ENCODE data around the gene THADA.
"Not testable (repeated sequence)": the region's sequence is repeated elsewhere in the genome, so short reads cannot be mapped to it uniquely, and the experiment has no call there.

Gene THADA

DNA sequence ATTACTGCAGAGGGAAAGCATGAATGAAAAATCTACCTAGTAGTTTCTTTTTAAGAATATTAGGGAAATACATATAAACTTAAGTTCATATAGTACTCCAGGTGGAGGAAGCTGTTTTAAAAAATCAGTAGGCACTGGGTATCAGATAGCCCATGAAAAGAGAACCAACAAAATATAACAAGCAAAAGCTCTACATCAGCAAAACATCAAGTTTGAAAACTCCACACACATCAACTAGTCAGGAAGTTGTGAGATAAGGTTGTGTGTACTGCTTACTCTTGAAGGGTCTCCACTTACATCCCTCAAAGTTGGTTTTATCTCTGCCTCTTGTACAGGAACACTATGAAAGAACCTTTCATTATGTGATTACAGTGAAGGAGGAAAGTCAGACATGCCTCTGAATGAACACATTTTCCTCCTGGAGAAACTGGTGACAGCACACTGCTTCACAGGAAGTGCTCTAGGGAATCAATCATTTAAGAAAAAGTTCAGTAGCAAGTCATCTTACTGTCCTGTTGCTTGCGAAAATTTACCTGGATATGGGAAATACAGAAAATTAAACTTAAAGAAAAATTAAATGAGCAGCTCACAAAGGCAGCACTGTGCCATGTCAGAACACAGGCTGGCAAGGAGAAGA is 57.7 kb downstream of the THADA start:
- no peak for DNase-seq (ENCODE audit: low spot score)

DNA sequence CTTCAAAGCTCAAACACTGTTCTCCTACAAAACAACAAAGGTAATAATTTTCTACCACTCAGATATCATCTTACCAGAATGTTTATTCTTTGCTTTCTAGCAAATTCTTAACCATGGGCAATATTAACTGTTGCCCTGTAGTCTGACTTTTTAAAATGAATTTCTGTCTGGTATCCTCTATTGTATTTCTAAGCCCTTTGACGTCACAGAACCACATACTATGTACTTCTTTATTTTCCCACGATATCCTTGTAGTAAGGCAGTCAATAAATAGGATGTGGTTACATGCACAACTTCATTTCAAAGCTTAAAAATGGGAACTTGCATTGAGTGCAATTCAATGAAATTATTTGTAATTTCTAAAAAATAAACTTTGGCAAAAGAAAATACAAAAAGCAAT is 58.7 kb downstream of the THADA start:
- no peak for DNase-seq (ENCODE audit: low spot score)

DNA sequence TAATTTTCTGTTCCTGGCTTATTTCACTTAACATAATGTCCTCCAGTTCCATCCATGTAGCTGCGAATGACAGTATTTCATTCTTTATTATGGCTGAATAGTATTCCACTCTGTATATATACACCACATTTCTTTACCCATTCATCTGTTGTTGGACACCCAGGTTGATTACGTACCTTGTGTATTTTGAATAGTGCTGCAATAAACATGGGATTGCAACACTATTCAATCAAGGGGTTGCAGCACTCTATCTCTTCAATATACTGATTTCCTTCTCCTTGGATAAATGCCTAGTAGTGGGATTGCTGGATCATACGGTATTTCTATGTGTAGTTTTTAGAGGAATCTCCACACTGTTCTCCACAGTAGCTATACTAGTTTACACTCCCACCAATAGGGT is 61.3 kb downstream of the THADA start:
- no peak for DNase-seq (ENCODE audit: low spot score)

DNA sequence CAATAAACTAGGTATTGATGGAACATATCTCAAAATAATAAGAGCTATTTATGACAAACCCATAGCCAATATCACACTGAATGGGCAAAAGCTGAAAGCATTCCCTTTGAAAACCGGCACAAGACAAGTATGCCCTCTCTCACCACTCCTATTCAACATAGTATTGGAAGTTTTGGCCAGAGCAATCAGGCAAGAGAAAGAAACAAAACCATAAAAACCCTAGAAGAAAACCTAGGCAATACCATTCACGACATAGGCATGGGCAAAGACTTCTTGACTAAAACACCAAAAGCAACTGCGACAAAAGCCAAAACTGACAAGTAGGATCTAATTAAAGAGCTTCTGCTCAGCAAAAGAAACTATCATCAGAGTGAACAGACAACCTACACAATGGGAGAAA is 63.3 kb downstream of the THADA start:
- not testable (repeated sequence) for DNase-seq (ENCODE audit: low spot score)

DNA sequence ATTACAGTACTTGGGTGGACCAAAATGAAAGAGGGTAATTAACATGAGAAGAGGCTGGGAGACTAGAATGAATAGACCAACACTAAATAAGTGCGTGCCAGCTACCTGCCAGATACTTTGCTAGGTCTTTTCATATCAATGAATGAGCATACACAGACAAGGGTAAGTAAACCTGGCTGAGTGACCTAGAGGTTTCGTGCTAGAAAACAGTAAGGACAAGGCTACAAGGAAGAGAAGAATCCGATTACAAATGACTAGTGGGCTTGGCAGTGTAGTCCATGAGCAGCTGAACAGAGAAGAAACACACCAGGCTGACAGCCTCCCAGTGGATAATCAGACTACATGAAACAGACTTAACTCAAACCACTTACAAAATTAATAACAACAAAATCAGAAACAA is 64.6 kb downstream of the THADA start:
- DNase-seq (ENCODE audit: low spot score): no peak

DNA sequence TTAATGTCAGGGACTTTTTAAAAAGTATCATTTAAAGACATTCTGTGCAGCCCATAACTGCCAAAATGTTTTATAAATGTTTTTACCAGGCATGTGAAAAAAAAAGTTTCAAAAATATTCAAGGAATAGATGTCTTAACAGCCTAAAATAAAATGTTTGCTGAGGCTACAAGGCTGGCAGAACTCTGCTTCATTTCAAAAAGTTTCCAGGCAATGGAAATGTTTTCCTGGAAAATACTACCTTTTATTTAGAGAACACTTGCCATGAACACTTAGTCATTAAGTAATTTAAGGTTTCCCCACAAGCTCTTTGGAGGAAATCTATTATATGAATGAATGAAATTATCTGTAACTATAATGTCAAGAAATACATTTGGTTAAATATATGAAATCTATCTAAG is 68.8 kb downstream of the THADA start:
- DNase-seq (ENCODE audit: low spot score): no peak

DNA sequence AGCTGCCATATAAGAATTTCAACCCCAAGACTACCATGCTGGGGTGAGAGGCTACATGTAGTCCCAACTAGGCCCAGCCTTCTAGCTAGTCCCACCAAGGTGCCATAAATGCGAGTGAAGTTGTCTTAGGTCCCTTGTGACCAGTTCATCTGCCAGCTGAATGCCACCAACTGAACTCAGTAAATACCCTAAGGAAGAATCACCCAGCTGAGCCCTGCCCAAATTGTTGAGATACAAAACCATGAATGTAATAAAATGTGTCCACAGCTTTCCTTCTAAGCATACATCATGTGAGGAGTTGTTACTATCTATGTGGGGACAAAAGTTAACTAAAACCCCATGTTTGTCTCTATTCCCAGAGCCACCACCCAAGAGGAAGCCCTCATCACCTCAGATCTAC is 70.3 kb downstream of the THADA start:
- DNase-seq (ENCODE audit: low spot score): no peak

DNA sequence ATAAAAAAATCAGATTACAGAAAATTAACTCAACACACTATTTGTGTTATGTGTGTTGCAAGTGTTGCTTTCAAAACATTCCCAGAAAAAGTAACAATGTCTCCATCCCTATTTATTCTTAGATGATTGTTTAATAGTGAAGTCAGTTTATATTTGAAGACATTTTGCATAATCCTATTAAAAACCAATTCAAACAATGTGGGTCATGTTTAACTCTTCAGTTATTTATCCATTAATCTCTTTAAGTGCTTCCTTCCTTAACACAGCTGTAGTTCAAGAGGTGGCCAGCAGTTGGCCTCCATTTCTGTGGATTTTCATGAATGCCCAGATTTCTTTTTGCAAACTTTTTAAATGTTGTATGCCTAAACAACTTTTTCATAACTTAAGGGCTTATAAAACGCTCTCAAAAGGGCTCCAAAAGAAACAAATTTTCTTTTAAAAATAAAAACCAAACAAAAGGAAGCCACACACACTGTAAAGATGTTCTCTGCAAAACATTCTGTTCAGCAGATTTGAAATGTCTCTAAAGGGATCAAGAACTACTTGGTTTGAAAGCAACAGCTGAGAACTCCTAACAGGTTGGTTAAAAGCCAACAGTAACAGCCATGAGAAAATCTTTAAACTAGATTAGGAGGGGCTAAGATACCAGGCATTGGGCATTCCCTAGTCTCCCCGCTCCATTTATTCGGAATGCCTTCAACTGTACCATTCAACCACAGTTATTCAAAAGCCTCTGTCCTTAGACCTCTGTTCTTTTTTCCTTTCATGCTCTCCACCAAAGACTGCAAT is 71.5 kb downstream of the THADA start:
- peak; percentile 19 for DNase-seq (ENCODE audit: low spot score)

DNA sequence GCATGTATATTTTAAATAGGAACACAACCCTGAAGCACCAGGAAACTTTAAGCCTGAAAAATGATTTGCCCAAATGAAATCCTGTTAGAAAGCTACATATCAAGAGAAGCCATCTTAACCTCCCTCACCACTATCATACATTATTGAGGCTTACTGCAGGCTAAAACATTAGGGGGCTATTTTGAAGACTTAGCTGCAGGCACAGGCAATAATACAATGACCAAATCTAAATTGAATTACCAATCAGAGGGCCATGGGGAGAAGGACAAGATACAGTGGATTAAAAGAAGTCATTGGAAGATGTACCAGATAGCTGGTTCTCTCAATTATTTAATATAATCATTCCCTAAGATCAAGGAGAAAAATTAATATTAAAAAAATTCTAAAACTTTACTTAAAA is 73.7 kb downstream of the THADA start:
- no peak for DNase-seq (ENCODE audit: low spot score)

DNA sequence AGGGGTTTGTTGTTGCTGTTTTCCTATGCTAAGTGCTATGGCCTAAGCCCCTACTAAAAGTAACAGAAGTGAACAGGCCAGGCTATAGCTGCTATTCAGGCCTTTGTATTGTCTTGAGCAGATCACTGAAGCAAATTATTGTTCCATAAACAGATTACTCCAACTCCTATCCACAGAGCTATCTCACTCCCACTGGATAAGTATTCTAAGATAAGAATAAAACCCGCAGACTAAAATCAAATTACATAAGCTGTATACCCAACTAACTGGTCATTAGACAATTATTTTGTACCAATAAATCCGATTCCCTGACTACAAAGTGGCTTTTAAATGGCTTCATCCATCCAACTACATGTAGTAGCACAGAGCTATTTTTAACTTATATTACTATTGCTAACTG is 74.3 kb downstream of the THADA start:
- DNase-seq (ENCODE audit: low spot score): no peak

DNA sequence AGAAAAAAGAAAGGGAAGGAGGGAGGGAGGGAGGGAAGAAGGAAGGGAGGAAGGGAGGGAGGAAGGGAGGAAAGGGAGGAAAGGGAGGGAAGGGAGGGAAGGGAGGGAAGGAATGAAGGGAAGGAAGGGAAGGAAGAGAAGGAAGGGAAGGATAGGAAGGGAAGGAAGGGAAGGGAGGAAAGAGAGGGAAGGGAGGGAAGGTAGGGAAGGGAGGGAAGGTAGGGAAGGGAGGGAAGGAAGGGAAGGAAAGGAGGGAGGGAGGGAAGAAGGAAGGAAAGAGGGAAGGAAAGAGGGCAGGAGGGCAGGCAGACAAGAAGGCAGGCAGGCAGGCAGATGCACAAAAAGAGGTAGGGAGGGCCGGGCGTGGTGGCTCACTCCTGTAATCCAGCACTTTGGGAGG is 74.9 kb downstream of the THADA start:
- no peak for DNase-seq (ENCODE audit: low spot score)

DNA sequence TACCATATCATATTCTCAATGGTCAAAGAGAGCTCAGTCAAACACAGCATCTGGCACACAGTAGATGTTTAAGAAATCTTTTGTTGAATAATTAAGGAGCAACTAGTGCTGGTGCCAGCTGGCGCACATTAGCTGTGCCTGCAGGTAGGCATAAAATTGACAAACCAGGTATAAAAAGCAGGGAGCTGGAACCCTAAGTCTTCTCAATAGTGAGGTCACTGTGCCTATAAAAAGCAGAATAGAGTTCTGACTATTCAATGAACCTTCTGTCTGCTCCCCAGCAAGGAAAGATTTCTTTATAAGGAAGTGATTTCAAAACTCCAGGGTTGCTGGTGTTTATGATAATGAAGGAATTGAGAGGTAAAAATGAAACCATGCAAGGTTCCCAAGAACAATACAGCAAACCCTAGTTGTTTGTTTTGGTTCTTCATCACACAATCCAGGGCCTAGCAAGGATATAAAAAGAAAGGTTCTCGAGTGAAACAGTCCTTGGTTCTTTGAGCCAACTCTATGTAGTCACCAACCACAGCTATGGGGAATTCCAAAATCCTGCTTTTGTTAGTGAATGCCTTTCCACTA is 76.1 kb downstream of the THADA start:
- DNase-seq (ENCODE audit: low spot score): no peak

DNA sequence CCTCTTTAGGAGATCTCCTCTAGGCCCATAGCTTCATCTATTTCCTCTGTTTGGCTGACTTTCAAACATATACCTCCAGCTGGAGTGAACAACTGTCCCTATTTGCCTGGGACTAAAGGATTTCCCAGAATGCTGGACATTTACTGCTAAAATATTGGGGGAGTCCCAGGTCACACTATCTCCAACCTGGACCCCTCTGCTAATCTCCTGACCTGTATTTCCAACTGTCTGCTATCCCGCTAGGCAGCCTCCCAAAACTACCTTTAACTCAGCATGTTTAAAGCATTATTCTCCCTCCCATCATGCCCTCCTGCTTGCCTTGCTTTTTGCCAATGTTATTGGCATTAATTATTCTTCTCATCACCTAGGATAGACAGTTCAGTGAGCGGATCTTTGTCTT is 77.1 kb downstream of the THADA start:
- DNase-seq (ENCODE audit: low spot score): no peak

DNA sequence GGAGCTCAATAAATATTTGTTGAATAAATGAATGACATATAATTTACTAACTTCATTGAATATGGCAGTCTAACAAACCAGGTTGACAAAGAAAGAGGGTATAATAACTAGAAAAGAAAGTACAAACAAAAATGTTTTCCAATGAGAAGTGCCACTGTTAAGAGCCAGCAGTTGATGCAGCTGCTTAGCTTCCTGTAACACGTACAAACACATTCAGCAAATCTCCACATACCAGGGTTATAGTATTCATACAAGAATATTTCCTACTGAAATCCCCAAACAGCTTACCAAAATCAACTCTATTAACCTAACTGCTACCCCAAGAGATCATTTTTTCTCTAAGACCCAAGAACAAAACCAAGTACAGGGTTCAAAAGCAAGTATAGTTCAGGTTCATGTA is 77.7 kb downstream of the THADA start:
- DNase-seq (ENCODE audit: low spot score): no peak

DNA sequence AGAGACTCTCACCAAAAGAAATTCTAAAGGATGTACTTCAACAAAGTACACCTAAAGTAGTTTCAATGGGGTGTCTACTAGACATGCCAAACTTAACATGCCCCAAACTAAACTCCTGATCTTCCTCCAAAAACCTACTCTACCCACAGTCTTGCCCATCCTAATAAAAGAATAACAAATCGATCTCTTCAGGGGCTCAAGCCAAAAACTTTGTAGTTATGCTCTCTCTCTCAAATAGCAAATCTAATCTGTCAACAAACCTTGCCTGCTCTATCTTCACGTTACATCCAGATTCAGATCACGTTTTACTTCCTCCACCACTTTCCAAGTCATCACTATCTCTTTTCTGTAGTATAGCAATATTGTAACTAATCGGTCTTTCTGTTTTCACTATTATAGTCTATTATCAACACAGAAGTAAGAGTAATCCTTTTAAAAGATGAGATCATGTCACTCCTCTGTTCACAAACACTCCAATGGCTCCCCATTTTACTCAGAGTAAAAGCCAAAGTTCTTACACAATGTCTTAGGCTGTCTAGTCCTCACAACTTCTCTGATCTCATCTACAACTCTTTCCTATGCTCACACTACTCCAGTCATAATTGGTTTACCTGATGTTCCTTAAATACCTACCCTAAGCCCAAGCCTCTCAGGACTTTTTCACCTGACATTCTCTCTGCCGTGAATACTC is 79.9 kb downstream of the THADA start:
- no peak for DNase-seq (ENCODE audit: low spot score)

DNA sequence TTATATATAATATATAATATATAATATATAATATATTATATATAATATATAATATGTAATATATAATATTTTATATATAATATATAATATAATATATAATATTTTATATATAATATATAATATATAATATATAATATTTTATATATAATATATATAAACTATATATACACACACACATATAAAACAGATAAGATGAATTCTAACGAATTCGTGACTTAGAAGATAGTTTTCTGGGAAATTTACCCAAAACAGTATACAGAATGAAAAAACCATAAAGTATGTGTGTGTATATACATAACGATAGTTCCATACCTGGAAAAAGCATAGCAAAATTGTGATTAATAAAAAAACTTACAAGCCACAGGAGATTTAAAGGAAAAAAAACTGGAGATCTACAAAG is 80.6 kb downstream of the THADA start:
- no peak for DNase-seq (ENCODE audit: low spot score)

DNA sequence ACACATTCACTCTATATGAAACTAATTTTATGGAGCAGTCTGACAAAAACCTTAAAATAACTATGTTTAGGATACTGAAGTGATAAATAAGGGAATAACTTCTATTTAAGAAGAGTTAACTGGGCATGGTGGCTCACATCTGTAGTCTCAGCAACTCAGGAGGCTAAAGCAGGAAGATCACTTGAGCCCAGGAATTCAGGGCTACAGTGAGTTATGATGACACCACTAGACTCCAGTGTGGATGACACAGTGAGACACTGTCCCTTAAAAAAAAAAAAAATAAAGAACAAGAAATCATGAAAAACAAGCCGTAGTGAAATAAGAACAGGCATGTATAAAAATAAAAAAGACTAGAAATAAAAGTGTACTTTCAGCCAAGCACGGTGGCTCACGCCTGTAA is 82.0 kb downstream of the THADA start:
- no peak for DNase-seq (ENCODE audit: low spot score)

DNA sequence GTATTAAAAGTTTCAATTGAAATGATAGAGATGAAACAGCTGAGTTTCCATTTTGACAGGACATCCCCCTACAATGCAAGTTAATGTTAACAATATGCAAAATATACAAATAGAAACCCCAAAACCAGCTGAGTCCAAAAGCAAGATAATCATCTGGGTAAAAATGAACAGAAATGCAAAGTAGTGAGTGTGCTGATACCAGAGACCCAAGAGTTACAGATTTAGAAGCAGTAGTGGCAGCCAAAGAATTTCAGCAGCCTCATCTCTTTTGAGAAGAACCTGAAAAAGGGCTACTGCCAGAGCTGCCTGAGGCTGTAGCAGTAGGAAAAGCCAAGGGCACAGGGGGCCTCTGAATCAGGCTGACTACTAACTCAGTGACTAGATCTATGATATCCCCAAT is 82.6 kb downstream of the THADA start:
- DNase-seq (ENCODE audit: low spot score): no peak

DNA sequence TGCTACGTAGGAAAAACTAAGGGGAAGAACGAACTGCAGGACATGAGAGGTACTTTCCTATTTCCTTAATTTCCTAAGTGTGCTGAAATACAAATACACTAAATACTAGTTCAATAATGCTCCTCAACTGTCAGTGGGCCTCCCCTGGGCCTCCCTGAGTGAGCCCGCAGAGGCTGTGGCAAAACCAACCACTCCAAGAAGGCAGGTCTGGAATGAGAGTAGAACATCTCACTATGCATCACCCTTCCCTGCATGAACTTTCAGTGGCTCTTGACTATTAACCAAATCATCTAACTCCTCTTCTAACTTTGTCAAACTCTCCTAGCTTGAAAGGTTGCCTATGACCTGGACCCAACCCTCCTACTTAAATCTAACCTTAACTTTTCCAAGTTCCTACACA is 84.6 kb downstream of the THADA start:
- DNase-seq (ENCODE audit: low spot score): no peak

DNA sequence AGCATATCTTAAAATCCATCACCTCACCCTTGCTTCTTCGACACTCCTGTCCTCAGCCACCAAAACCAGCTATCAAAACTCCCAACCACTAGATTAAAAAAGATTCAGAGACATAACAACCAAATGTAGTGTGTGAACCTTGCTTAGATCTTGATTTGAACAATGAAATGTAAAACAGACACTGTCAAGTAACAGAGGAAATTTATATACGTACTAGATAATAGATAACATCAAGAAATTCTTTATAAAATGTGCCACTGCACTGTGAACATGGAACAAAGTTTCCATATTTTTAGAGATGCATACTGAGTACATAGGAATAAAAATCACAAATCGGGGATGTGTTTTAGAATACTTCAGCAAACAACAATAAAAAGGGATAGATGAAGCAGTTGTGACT is 86.0 kb downstream of the THADA start:
- no peak for DNase-seq (ENCODE audit: low spot score)

DNA sequence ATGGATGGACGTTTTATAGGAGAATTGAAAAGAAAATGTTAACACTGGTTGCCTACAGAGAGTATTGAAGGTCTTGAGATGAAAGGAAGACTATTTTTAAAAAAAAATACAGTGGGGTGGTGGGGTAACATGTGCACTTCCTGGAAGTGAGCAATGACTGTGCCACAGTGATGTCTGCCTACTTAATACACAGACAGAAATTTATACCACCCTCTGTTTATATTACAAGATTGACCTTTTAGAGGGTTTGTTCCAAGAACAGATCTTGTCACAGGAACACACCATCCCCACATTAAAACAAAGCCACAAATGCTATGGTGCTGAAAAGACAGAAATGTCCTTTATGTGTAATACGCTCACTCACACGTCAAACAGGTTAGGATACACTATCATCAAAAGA is 87.6 kb downstream of the THADA start:
- DNase-seq (ENCODE audit: low spot score): no peak

DNA sequence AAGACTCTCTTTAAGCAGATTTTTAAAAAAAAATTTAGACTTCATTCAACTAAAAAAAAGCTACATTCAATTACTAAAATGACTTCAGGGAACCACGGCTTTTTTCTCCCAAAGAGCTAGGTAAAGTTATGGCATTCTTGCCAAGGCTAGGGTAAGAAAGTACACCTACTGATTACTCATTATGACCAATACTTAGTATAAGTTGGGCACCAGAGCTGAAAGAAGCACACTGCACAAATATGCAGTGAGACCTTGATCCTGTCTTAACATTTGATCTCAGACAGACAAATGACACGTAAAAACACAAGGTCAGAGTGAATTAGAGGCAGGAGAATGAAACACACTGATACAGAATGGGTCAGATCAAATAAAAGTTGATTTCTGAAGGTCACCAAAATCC is 88.7 kb downstream of the THADA start:
- DNase-seq (ENCODE audit: low spot score): no peak

DNA sequence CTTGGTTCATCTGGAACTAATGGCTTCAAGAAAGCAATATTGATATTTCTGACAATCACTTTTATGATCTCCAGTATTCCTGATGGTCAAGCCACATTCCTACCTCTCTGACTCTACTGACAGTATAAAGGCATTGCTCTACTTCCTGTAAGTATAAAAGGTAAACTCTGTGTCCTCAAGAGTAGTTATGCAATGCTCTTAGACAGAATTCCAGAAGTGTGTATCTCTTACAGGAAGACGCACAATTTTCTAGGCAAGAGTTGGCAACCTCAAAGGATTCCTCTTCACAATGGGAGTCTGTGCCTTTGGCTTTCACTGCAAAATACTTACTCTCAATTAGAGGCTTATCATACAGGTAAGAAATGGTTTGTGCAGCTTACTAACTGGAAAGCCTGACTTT is 100.1 kb downstream of the THADA start:
- no peak for DNase-seq (ENCODE audit: low spot score)
